DOHH2 (cell line): ENCODE measurements around the gene SLC7A7.

Experiments
- EZH2phosphoT487 ChIP-seq: fragments of 200-600 bp; sonication (generic); IDR thresholded peaks from 2 replicates; pipeline ENCODE4 v1.6.1; 2017; ENCODE audit warnings: borderline replicate concordance, mild to moderate bottlenecking, antibody characterized with exemption, low read length, moderate library complexity, mixed read lengths
- TF ChIP-seq, protein P1 (sequence below): fragments of 200-600 bp; sonication (generic); IDR thresholded peaks from one replicate; pipeline ENCODE4 v1.5.1; 2014; ENCODE audit warnings: antibody characterized with exemption, mild to moderate bottlenecking, low read depth, low read length; ENCODE audit not compliant: poor library complexity, severe bottlenecking

- TF ChIP-seq, protein P1, sequence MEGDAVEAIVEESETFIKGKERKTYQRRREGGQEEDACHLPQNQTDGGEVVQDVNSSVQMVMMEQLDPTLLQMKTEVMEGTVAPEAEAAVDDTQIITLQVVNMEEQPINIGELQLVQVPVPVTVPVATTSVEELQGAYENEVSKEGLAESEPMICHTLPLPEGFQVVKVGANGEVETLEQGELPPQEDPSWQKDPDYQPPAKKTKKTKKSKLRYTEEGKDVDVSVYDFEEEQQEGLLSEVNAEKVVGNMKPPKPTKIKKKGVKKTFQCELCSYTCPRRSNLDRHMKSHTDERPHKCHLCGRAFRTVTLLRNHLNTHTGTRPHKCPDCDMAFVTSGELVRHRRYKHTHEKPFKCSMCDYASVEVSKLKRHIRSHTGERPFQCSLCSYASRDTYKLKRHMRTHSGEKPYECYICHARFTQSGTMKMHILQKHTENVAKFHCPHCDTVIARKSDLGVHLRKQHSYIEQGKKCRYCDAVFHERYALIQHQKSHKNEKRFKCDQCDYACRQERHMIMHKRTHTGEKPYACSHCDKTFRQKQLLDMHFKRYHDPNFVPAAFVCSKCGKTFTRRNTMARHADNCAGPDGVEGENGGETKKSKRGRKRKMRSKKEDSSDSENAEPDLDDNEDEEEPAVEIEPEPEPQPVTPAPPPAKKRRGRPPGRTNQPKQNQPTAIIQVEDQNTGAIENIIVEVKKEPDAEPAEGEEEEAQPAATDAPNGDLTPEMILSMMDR, result no peak
- TF ChIP-seq EZH2phosphoT487, result no peak
Observed at GRCh38 chr14:22780941-22781300, 34.3 kb downstream of the SLC7A7 start.
